Prostate gland (tissue), 2 donors: ENCODE data around the gene SLC22A3. TPM values are rescaled to one million over a fixed set of nuclear protein-coding genes. Genes with fewer than 3 reads are reported as not detected.

Experiments used
- DNase-seq: peaks from one replicate; pipeline ENCODE4 v3.0.0-alpha.2; 2019; ENCODE audit warnings: low spot score
- H3K27ac ChIP-seq, 2 donors: fragments of 200-600 bp; sonication (generic); 2 replicates each; pipeline ENCODE4 v1.5.1; 2017 to 2019
- H3K27me3 ChIP-seq: fragments of 200-600 bp; sonication (generic); replicated peaks from 2 replicates; pipeline ENCODE4 v1.5.1; 2019; ENCODE audit not compliant: insufficient read depth
- H3K36me3 ChIP-seq, 2 donors: fragments of 200-600 bp; sonication (generic); 1 replicate in 1 of 2; 2 replicates in 1 of 2; pipeline versions ENCODE4 v1.5.1 to v1.8.1; 2017 to 2019
- H3K4me1 ChIP-seq: fragments of 200-600 bp; sonication (generic); replicated peaks from 2 replicates; pipeline ENCODE4 v1.5.1; 2019
- H3K4me3 ChIP-seq, 2 donors: fragments of 200-600 bp; sonication (generic); 2 replicates each; pipeline ENCODE4 v1.5.1; 2017 to 2019
- H3K9me3 ChIP-seq: fragments of 200-600 bp; sonication (generic); 2 replicates; pipeline ENCODE4 v1.5.1; 2017
- POLR2A ChIP-seq: fragments of 450-650 bp; IDR thresholded peaks from one replicate; pipeline ENCODE4 v1.6.1; 2016; ENCODE audit warnings: antibody characterized with exemption, mild to moderate bottlenecking
- POLR2AphosphoS5 ChIP-seq: sonication (generic); formaldehyde crosslinking; IDR thresholded peaks from one replicate; pipeline ENCODE4 v1.6.1; 2017; ENCODE audit warnings: antibody characterized with exemption
- WGBS: methylation state at CpG from one replicate; pipeline ENCODE4 v1.1.5; 2018; 5-methylcytosine and 5-hydroxymethylcytosine counted together
- intact Hi-C: fragments of 100-400 bp; cut with DNase I; formaldehyde crosslinking; loops from one replicate; pipeline ENCODE4 v1.14.2; 2022
- total RNA-seq, 2 donors: library from RNA; depleted of rRNA; stranded (reverse); fragments of >200 nt; gene quantifications; one replicate each; pipeline ENCODE4 v1.1.0, GENCODE V29; 2016
- TF ChIP-seq, protein P1 (sequence below), 4 experiments: fragments of 200-600 bp in 2 of 4; fragments of 450-650 bp in 2 of 4; sonication (generic) in 2 of 4; IDR thresholded peaks; 1 replicate in 3 of 4; 2 replicates in 1 of 4; pipeline ENCODE4 v1.5.1; 2016 to 2019; ENCODE audit warnings: antibody characterized with exemption in 4 of 4, mild to moderate bottlenecking in 2 of 4, moderate library complexity in 2 of 4

Gene SLC22A3
- total RNA-seq, 2 donors from 2014 or later, result 50.2 to 118 TPM

DNA sequence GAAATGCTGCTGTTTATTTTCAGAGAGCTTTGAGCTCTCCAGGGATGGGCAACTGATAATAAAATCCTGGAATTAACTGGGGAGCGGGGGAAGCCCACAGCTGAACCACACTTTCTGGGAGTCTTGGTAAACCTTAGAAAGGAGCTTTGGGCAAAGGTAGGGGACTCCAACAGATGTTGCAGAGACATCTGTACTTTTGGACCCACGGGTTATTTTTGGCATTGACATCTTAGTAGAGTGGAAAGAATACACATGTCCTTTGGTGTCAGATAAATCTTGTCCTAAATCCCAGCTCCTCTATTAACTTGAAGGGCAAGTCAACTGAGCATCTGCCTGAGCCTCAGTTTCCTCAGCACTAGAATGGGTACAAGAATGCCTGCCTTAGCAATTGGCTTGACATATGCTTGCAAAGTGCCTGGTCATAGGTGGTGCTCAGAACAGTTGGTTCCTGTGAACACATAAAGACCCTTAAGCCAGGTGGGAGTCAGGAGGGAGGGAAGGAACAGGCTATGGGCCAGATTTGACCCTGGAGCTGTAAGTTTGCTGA is 5.8 kb downstream of the SLC22A3 start:
- no peak overlapping the region for H3K4me3 ChIP-seq
- TF ChIP-seq POLR2A (no peak), POLR2AphosphoS5 (no peak)
- TF ChIP-seq, protein P1, sequence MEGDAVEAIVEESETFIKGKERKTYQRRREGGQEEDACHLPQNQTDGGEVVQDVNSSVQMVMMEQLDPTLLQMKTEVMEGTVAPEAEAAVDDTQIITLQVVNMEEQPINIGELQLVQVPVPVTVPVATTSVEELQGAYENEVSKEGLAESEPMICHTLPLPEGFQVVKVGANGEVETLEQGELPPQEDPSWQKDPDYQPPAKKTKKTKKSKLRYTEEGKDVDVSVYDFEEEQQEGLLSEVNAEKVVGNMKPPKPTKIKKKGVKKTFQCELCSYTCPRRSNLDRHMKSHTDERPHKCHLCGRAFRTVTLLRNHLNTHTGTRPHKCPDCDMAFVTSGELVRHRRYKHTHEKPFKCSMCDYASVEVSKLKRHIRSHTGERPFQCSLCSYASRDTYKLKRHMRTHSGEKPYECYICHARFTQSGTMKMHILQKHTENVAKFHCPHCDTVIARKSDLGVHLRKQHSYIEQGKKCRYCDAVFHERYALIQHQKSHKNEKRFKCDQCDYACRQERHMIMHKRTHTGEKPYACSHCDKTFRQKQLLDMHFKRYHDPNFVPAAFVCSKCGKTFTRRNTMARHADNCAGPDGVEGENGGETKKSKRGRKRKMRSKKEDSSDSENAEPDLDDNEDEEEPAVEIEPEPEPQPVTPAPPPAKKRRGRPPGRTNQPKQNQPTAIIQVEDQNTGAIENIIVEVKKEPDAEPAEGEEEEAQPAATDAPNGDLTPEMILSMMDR (IDR thresholded peaks at IDR 0.05), result no peak
- no peaks in the 10 kb centered on the region for H3K9me3 ChIP-seq
- H3K27ac ChIP-seq, result peak overlapping the region in 1 of 2 donors; percentile 89
- H3K4me1 ChIP-seq, result peaks cover 11% of the 10 kb centered on the region
- intact Hi-C loops, result loop anchor here (5.0 kb wide), 1 partner anchor 78 kb away; no protein-coding TSS in a partner anchor
- H3K36me3 ChIP-seq, result no peaks in the 10 kb centered on the region
- no peaks in the 10 kb centered on the region for H3K27me3 ChIP-seq
- DNase-seq, result no peak
- 86% methylated on average over 2 of the region's 2 CpGs for WGBS

DNA sequence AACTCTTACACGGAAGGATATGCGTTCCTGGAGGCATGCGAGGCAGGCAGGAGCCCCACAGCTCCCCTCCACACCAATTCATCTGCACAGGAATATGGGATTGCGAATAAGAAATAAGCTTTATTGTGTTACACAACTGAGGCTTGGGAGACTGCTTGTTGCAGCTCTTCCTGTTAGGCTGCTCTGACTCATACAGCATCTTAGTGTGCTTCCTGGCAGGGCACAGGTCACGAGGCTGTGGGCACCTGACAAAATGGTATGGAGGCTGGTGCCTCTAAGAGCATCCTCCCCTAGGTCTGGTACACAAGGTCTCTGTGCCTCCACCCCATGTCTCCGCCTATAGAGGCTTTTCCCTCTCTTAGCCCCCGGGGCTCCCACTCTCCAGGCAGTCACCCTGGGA is 6.8 kb downstream of the SLC22A3 start:
- intact Hi-C loops, result no loop called here
- peak overlapping the region in 1 of 2 donors; percentile 17 for H3K27ac ChIP-seq
- WGBS, result 91% methylated on average over 7 of the region's 7 CpGs
- H3K36me3 ChIP-seq, result no peaks in the 10 kb centered on the region
- DNase-seq, result no peak
- peaks cover 11% of the 10 kb centered on the region for H3K4me1 ChIP-seq
- no peaks in the 10 kb centered on the region for H3K9me3 ChIP-seq
- TF ChIP-seq POLR2A, result no peak
- TF ChIP-seq POLR2AphosphoS5, result no peak
- TF ChIP-seq, protein P1 (IDR thresholded peaks at IDR 0.05), result no peak
- H3K4me3 ChIP-seq, result no peak overlapping the region
- no peaks in the 10 kb centered on the region for H3K27me3 ChIP-seq

DNA sequence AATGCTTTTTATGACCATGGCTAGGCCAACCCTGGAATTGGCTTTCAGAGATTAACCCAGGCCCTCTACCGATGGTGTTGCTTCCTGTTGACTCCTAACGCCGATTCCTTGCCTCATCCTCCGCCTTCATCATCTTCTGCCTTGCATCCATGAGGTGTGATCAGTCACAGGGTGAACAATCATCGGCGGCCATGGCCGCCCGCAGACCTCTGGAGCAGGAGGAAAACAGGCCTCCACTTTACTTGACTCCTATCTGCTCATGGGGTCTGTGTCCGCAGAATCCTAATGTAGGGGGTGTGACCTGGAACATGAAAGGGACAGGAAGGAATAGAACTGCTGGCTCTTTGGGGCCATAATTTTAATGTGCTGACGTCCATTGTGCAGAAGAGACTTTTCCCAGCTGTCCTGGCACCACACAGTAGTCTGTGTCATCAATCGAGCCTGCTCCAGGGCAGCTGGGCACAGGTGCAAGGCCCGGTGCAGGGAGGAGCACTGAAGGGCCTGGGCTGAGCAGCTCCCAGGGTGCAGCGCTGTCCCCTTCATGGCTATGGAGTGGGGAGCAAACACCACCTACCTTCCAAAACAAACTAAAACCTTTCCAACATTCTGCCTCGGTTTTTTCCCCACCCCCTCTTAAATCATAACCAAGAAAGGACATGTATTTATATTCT is 8.0 kb downstream of the SLC22A3 start:
- H3K4me3 ChIP-seq, result no peak overlapping the region
- peak overlapping the region; percentile 8 to 21 for H3K27ac ChIP-seq
- WGBS, result 59% methylated on average over 14 of the region's 14 CpGs
- H3K9me3 ChIP-seq, result no peaks in the 10 kb centered on the region
- H3K36me3 ChIP-seq, result no peaks in the 10 kb centered on the region
- intact Hi-C loops, result no loop called here
- DNase-seq, result no peak
- peaks cover 11% of the 10 kb centered on the region for H3K4me1 ChIP-seq
- no peaks in the 10 kb centered on the region for H3K27me3 ChIP-seq
- TF ChIP-seq, protein P1 (IDR thresholded peaks at IDR 0.05), result no peak
- TF ChIP-seq POLR2A (no peak), POLR2AphosphoS5 (no peak)

DNA sequence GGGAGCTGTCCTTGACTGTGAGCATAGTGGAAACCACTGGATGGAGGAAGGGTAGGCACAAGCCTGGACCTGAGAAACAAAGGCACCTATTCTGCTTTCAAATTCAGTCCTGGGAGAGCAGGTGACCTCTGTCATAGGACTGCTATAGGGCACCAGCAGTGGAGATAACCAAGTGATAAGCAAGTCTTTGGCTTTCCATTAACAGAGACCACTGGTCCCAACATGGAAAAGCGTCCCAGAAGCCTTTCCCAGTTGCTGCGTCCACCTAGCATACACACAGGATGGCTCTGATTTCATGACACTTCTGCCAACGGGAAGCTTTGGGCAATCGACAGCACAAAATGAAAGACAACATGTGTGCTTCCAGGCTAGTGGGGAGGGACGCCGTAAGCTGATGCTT is 8.9 kb downstream of the SLC22A3 start:
- no peaks in the 10 kb centered on the region for H3K36me3 ChIP-seq
- TF ChIP-seq POLR2AphosphoS5 (no peak), POLR2A (no peak)
- TF ChIP-seq, protein P1 (IDR thresholded peaks at IDR 0.05), result no peak
- H3K27me3 ChIP-seq, result no peaks in the 10 kb centered on the region
- DNase-seq, result no peak
- peak overlapping the region; percentile 8 to 21 for H3K27ac ChIP-seq
- intact Hi-C loops, result no loop called here
- no peaks in the 10 kb centered on the region for H3K9me3 ChIP-seq
- no peak overlapping the region for H3K4me3 ChIP-seq
- 58% methylated on average over 6 of the region's 6 CpGs for WGBS
- peaks cover 11% of the 10 kb centered on the region for H3K4me1 ChIP-seq
